Muscle layer of colon (tissue), 2 donors: Measurements from ENCODE around the gene GTF2A1.

Experiments used
- H3K27ac ChIP-seq: one replicate; pipeline ENCODE4 v1.7.0; 2013; ENCODE audit warnings: low read depth, mild to moderate bottlenecking, low read length, moderate library complexity
- H3K27me3 ChIP-seq, 2 donors: one replicate each; pipeline ENCODE4 v1.7.0; 2013; ENCODE audit warnings: low read length in 2 of 2, mild to moderate bottlenecking in 2 of 2; ENCODE audit not compliant: insufficient read depth in 2 of 2, control insufficient read depth in 1 of 2
- H3K36me3 ChIP-seq: one replicate; pipeline ENCODE4 v1.7.0; 2013; ENCODE audit warnings: mild to moderate bottlenecking, low read length; ENCODE audit not compliant: insufficient read depth
- H3K4me1 ChIP-seq: one replicate; pipeline ENCODE4 v1.7.0; 2013; ENCODE audit warnings: mild to moderate bottlenecking, low read length; ENCODE audit not compliant: insufficient read depth
- H3K4me3 ChIP-seq, 2 donors: one replicate each; pipeline ENCODE4 v1.7.0; 2013; ENCODE audit warnings: low read length in 2 of 2, low read depth in 1 of 2, mild to moderate bottlenecking in 1 of 2, moderate library complexity in 1 of 2
- H3K9ac ChIP-seq: one replicate; pipeline ENCODE4 v1.7.0; 2013; ENCODE audit warnings: low read length
- H3K9me3 ChIP-seq: one replicate; pipeline ENCODE4 v1.7.0; 2013; ENCODE audit warnings: mild to moderate bottlenecking, low read length
- donor health status: abdominal sarcoma.
- donor health status: Adenocarcinoma of cecum.

GTF2A1 gene

DNA sequence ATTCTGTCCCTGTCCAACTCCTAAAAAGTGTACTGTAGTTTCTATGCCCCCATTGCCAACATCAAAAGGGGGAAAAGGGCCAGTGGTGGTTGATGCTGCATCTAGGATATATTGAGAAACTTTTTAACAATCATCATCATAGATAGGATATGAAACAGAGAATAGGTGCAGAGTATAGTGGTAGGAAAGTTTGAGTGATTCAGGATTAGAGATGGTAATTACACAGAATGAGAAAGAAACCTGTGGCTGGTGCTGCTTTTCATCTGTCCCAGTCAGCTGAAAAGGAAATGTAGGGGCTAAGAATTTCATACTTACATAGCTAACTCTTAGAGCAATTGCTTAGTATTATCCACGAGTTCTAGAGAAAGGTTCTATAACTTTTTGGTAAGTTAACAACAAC is 67.6 kb downstream of the GTF2A1 start:
- Histone ChIP-seq H3K4me1 (no peaks in the 10 kb centered on the region), H3K4me3 (no peak overlapping the region), H3K9me3 (no peaks in the 10 kb centered on the region), H3K27me3 (no peaks in the 10 kb centered on the region), H3K9ac (no peak overlapping the region), H3K36me3 (no peaks in the 10 kb centered on the region), H3K27ac (no peak overlapping the region)

DNA sequence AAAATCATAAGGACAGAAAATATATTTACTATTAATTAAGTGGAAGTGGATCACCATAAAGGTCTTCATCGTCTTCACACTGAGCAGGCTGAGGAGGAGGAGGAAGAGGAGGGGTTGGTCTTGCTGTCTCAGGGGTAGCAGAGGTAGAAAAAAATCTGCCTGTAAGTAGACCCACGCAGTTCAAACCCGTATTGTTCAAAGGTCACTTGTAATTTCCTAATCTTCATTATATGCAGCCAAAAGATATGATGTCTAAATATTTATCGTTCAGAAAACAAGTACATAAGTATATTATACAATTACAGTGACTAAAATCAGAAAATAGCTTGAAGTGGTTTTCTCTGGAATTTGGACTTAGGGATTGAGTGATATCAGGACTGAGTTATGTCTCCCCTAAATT is 72.1 kb downstream of the GTF2A1 start:
- H3K27ac ChIP-seq = no peak overlapping the region
- no peak overlapping the region for H3K4me3 ChIP-seq
- H3K4me1 ChIP-seq = peaks cover 10% of the 10 kb centered on the region
- no peaks in the 10 kb centered on the region for H3K9me3 ChIP-seq
- no peaks in the 10 kb centered on the region for H3K27me3 ChIP-seq
- no peaks in the 10 kb centered on the region for H3K36me3 ChIP-seq
- H3K9ac ChIP-seq = no peak overlapping the region

- Histone ChIP-seq H3K4me3 (no peak overlapping the region), H3K9ac (no peak overlapping the region), H3K9me3 (no peaks in the 10 kb centered on the region), H3K27ac (no peak overlapping the region), H3K4me1 (peaks cover 10% of the 10 kb centered on the region), H3K27me3 (no peaks in the 10 kb centered on the region), H3K36me3 (no peaks in the 10 kb centered on the region)
Measured at GRCh38 chr14:81147140-81147897, 73.4 kb downstream of the GTF2A1 start.

GRCh38 chr14:81144824-81145603 is 75.7 kb downstream of the GTF2A1 start:
- H3K36me3 ChIP-seq = no peaks in the 10 kb centered on the region
- H3K9ac ChIP-seq = no peak overlapping the region
- H3K27ac ChIP-seq = no peak overlapping the region
- H3K4me3 ChIP-seq = no peak overlapping the region
- H3K9me3 ChIP-seq = no peaks in the 10 kb centered on the region
- H3K4me1 ChIP-seq = peaks cover 10% of the 10 kb centered on the region
- H3K27me3 ChIP-seq = no peaks in the 10 kb centered on the region

DNA sequence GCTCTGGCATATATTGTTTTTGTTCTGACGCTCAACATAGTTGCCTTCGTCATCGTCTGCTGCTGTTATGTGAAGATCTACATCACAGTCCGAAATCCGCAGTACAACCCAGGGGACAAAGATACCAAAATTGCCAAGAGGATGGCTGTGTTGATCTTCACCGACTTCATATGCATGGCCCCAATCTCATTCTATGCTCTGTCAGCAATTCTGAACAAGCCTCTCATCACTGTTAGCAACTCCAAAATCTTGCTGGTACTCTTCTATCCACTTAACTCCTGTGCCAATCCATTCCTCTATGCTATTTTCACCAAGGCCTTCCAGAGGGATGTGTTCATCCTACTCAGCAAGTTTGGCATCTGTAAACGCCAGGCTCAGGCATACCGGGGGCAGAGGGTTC is 77.0 kb downstream of the GTF2A1 start:
- Histone ChIP-seq H3K27me3 (no peaks in the 10 kb centered on the region), H3K27ac (no peak overlapping the region), H3K4me1 (peaks cover 10% of the 10 kb centered on the region), H3K36me3 (no peaks in the 10 kb centered on the region), H3K9me3 (no peaks in the 10 kb centered on the region), H3K4me3 (no peak overlapping the region), H3K9ac (no peak overlapping the region)

- no peak overlapping the region for H3K9ac ChIP-seq
- H3K27ac ChIP-seq = no peak overlapping the region
- peaks cover 10% of the 10 kb centered on the region for H3K4me1 ChIP-seq
- no peak overlapping the region for H3K4me3 ChIP-seq
- H3K36me3 ChIP-seq = no peaks in the 10 kb centered on the region
- H3K27me3 ChIP-seq = no peaks in the 10 kb centered on the region
- H3K9me3 ChIP-seq = no peaks in the 10 kb centered on the region
Measured at GRCh38 chr14:81141426-81141825, 79.3 kb downstream of the GTF2A1 start.

- no peaks in the 10 kb centered on the region for H3K27me3 ChIP-seq
- no peak overlapping the region for H3K4me3 ChIP-seq
- H3K9ac ChIP-seq = no peak overlapping the region
- H3K27ac ChIP-seq = no peak overlapping the region
- H3K9me3 ChIP-seq = no peaks in the 10 kb centered on the region
- no peaks in the 10 kb centered on the region for H3K4me1 ChIP-seq
- no peaks in the 10 kb centered on the region for H3K36me3 ChIP-seq
Measured at GRCh38 chr14:81138429-81138828, 82.3 kb downstream of the GTF2A1 start.

GRCh38 chr14:81137316-81137715 is 83.4 kb downstream of the GTF2A1 start:
- Histone ChIP-seq H3K9me3 (no peaks in the 10 kb centered on the region), H3K27ac (no peak overlapping the region), H3K36me3 (no peaks in the 10 kb centered on the region), H3K4me3 (no peak overlapping the region), H3K4me1 (no peaks in the 10 kb centered on the region), H3K9ac (no peak overlapping the region), H3K27me3 (no peaks in the 10 kb centered on the region)

GRCh38 chr14:81133400-81133799 is 87.4 kb downstream of the GTF2A1 start:
- no peaks in the 10 kb centered on the region for H3K36me3 ChIP-seq
- H3K9ac ChIP-seq = no peak overlapping the region
- H3K9me3 ChIP-seq = no peaks in the 10 kb centered on the region
- H3K27ac ChIP-seq = no peak overlapping the region
- no peak overlapping the region for H3K4me3 ChIP-seq
- H3K27me3 ChIP-seq = no peaks in the 10 kb centered on the region
- no peaks in the 10 kb centered on the region for H3K4me1 ChIP-seq

- H3K4me3 ChIP-seq = no peak overlapping the region
- no peaks in the 10 kb centered on the region for H3K9me3 ChIP-seq
- H3K36me3 ChIP-seq = no peaks in the 10 kb centered on the region
- no peak overlapping the region for H3K9ac ChIP-seq
- H3K4me1 ChIP-seq = no peaks in the 10 kb centered on the region
- H3K27ac ChIP-seq = no peak overlapping the region
- no peaks in the 10 kb centered on the region for H3K27me3 ChIP-seq
Measured at GRCh38 chr14:81132468-81132867, 88.3 kb downstream of the GTF2A1 start.

DNA sequence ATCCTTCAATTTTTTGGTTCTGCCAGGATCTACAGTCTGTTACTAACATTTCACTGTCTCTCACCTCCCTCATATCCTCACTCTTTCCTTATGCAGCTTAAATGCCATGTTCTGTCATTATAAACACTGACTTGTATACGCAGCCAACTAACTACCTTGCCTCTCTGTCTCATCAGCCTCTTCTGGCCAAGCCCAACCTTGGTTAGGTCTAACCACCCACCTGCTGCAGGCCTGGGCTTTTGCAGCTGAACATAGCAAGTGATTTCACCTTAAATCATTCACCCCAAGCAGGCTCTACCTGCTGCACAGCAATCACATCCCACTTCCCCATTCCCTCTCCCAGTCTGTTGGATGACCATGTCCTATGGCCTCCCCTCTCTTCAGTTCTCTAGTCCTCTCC is 91.5 kb downstream of the GTF2A1 start:
- no peak overlapping the region for H3K4me3 ChIP-seq
- H3K4me1 ChIP-seq = no peaks in the 10 kb centered on the region
- H3K36me3 ChIP-seq = no peaks in the 10 kb centered on the region
- no peak overlapping the region for H3K9ac ChIP-seq
- H3K27ac ChIP-seq = no peak overlapping the region
- H3K9me3 ChIP-seq = no peaks in the 10 kb centered on the region
- no peaks in the 10 kb centered on the region for H3K27me3 ChIP-seq

GRCh38 chr14:81127785-81128184 is 93.0 kb downstream of the GTF2A1 start:
- H3K4me3 ChIP-seq = no peak overlapping the region
- no peaks in the 10 kb centered on the region for H3K9me3 ChIP-seq
- no peaks in the 10 kb centered on the region for H3K27me3 ChIP-seq
- H3K4me1 ChIP-seq = no peaks in the 10 kb centered on the region
- H3K9ac ChIP-seq = no peak overlapping the region
- no peaks in the 10 kb centered on the region for H3K36me3 ChIP-seq
- H3K27ac ChIP-seq = no peak overlapping the region
